Astrocyte of the spinal cord (primary cell): ENCODE results near the gene SLC35B1.

ENCODE experiments used
- DNase-seq: peaks from one replicate; pipeline ENCODE4 v3.0.0; 2011; ENCODE audit warnings: low read depth, low spot score
- H3K4me3 ChIP-seq: 2 replicates; pipeline ENCODE4 v1.5.1; 2011; ENCODE audit warnings: low read depth, mild to moderate bottlenecking, low read length, moderate library complexity
- in situ Hi-C: cut with HindIII; loops from 2 replicates; pipeline ENCODE4 v1.10.0; 2017; ENCODE audit warnings: low sequenced_read_pairs
- TF ChIP-seq, protein P1 (sequence below): IDR thresholded peaks from 2 replicates; pipeline ENCODE4 v1.5.1; 2012; ENCODE audit warnings: low read depth, mild to moderate bottlenecking, low read length, inconsistent platforms

SLC35B1 gene

DNA sequence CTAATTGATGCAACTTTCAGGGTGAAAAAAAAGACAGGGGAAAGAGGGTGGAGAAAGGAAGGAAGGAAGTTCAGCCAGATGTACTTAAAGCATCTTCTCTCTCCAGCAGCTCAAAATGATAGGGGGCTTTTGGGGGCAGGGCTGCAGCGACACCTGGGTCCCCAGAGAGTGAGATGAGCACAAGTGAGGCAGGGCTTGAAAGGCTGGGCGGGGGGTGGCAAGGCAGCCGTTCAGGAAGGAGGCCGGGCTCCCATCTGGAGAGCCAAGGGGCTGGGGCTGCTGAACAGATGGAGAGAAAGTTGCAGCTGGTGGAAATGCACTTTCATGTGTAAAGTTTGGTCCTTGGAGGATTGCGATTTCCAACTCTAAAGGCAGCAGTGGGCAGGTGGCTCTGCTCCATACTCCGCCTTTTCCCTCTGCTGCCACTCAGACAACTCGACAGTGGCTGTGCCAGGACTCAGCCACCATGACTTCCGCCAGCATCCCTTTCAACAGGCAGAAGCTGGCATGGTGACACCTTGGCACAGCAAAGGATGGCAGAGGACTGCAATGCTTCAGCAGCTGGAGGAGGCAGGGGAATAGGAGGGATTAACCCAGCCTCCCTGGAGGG, 7.7 kb downstream of the SLC35B1 start:
- TF ChIP-seq, protein P1, sequence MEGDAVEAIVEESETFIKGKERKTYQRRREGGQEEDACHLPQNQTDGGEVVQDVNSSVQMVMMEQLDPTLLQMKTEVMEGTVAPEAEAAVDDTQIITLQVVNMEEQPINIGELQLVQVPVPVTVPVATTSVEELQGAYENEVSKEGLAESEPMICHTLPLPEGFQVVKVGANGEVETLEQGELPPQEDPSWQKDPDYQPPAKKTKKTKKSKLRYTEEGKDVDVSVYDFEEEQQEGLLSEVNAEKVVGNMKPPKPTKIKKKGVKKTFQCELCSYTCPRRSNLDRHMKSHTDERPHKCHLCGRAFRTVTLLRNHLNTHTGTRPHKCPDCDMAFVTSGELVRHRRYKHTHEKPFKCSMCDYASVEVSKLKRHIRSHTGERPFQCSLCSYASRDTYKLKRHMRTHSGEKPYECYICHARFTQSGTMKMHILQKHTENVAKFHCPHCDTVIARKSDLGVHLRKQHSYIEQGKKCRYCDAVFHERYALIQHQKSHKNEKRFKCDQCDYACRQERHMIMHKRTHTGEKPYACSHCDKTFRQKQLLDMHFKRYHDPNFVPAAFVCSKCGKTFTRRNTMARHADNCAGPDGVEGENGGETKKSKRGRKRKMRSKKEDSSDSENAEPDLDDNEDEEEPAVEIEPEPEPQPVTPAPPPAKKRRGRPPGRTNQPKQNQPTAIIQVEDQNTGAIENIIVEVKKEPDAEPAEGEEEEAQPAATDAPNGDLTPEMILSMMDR = no peak
- in situ Hi-C loops = no loop called here

DNA sequence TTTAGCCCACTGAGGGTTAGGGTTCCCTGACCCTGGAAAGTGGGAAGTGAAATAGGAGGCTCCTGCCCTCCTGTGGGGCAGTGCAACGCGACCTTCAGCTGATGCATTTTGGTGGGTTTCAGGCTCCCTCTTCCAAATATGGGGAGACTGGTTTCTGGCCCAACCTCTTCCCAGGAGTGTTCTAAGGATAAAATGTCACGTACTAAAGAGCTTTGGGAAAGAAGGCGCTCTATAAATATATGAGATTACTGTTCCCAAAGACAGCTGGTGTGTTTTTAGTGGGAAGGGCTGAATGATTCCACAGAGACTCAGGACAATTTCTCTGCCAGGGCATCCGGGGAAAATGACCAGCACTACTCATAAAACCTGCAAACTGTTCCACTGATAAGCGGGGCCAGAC, 9.8 kb downstream of the SLC35B1 start:
- DNase-seq = no peak
- in situ Hi-C loops = no loop called here
- no peak overlapping the region for H3K4me3 ChIP-seq
- TF ChIP-seq, protein P1 = no peak

More for the DNA sequence above, 7.7 kb downstream of the SLC35B1 start:
- no peak for DNase-seq
- H3K4me3 ChIP-seq = no peak overlapping the region

DNA sequence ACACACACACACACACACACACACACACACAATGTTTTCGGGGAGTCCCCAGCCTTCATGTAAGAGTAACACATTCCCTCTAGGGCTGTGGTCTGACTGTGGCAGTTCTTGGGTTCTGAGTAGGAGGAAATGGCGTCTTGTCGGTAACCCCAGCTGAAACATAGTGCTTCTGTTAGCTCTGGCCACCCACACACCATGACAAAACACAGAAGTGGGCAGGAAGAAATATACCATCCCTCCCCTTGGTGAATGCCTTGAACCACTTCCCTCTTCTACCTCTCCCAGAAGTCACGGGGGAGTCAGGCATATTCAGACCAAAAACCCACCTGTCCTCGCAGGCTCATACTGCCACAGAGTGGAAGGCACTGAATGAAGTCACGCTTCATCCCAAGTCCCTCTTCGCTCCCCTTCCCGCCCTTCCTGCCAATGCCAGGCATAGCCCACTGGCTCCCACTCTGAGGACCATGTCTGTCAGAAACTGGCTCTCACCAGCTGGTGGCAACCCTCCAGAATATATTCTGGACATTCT, 11.5 kb downstream of the SLC35B1 start:
- DNase-seq = no peak
- in situ Hi-C loops = no loop called here
- no peak overlapping the region for H3K4me3 ChIP-seq
- TF ChIP-seq, protein P1 = no peak

DNA sequence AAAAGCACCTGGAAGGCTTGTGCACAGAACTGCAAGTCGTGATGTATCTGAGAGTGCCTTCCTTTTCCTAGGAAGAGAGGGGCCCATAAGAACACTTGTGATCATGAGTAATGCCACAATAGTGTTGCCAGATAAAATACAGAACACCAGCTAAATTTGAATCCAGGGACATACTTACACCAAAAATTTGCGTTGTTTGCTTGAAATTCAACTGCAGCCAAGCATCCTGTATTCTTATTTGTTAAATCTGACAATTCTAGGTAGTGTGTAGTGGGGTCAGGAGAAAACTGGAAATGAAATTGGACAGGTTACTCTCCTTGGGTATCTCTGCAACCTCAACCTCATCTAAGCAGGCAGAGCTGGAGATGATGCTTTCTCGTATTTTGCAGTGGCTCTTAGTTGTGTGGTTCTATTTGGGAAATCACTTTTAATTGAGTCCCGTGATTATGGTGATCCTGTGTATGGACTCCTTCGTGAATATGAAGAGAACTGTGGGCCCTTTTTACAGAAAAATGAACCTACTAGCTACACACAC, 12.0 kb downstream of the SLC35B1 start:
- DNase-seq = no peak
- in situ Hi-C loops = no loop called here
- TF ChIP-seq, protein P1 = no peak
- H3K4me3 ChIP-seq = no peak overlapping the region

DNA sequence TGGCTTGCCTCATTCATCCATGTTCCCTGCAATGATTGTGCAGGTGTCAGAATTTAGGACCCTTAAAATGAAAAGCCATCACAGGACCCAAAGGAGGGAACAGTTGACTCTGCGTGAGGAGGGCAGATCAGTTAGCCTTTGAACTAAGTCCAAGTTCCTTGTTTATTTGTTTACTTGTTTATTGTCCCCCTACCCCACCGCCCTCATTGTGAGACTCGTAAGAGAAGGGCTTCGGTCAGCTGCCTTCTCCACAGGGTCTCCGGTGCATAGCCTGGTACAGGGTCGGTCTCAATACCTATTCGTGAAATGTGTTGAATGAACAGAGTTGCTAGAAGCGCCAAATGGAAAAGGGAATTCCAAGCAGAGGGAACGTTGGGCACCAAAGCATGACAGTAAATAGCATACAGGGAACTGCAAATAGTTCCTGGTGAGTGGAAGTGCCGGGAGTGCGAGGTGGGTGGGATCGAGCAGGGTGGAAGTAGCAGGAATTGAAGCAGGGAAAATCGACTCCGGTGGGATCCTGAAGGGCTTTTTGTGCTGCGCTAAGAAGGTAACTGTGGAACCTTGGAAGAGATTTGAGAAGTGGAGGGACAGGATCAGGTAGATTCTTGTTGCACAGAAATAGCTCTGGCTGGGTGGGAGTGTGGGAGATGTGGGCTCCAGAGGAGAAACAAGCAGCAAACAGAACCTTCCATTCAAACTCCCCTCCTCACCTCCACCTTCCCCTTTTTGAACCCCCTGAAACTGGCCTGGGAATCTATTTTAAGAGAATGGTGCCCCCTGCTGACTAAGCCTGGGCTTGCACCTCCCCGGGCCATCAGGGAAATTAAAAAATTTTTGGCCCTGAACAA, 12.7 kb downstream of the SLC35B1 start:
- DNase-seq = peak; percentile 27
- H3K4me3 ChIP-seq = no peak overlapping the region
- in situ Hi-C loops = no loop called here
- TF ChIP-seq, protein P1 = peak; percentile 88

DNA sequence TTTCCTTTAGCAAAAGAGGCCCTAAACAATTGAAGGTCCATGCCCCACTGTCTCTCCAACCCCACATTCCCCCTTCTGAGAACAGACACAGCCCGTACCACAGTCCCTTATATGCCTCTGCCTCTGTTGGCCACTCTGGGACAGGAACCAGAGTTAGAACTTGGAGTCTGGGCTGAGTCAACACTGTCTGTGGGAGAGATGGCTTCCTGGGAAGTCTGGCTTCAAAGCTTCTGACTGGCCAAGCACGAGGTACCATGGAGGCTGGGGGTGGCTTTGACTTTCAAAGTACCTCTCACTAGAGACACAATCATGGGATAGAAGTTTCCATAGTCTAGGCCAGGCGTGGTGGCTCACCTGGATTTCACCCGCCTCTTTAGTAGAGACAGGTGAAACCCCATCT, 15.0 kb downstream of the SLC35B1 start:
- no peak overlapping the region for H3K4me3 ChIP-seq
- TF ChIP-seq, protein P1 = no peak
- no peak for DNase-seq
- in situ Hi-C loops = no loop called here
